Activated naive CD4-positive, alpha-beta T cell treated with anti-CD3 and anti-CD28 coated beads, Interleukin-2, amount 10 ng/mL, durations not matched to agents 7 days and 5 days (primary cell): Measurements from ENCODE around the gene NOTCH3.

Experiments used
- CTCF ChIA-PET: fragments of 350-600 bp; sonication (Branson Sonifier 250); formaldehyde crosslinking; loops from one replicate; lab custom pipeline; 2021; ENCODE audit warnings: antibody characterized with exemption; lab: Charles Lee
- DNase-seq: peaks from one replicate; pipeline ENCODE4 v3.0.0-alpha.2; 2020
- H3K27ac Mint-ChIP-seq: one replicate; pipeline ENCODE4 v1.8.0; 2021; ENCODE audit warnings: mild to moderate bottlenecking, moderate library complexity, mixed read lengths
- H3K27me3 Mint-ChIP-seq: one replicate; pipeline ENCODE4 v1.8.0; 2021; ENCODE audit warnings: mild to moderate bottlenecking, mixed read lengths
- H3K36me3 Mint-ChIP-seq: one replicate; pipeline ENCODE4 v1.8.0; 2021; ENCODE audit warnings: mixed read lengths
- H3K4me1 Mint-ChIP-seq: one replicate; pipeline ENCODE4 v1.8.0; 2021; ENCODE audit warnings: mixed read lengths
- H3K4me3 Mint-ChIP-seq: one replicate; pipeline ENCODE4 v1.8.0; 2021; ENCODE audit warnings: mild to moderate bottlenecking, moderate library complexity, mixed read lengths
- H3K9me3 Mint-ChIP-seq: one replicate; pipeline ENCODE4 v1.8.0; 2021; ENCODE audit warnings: mixed read lengths

NOTCH3 gene

DNA sequence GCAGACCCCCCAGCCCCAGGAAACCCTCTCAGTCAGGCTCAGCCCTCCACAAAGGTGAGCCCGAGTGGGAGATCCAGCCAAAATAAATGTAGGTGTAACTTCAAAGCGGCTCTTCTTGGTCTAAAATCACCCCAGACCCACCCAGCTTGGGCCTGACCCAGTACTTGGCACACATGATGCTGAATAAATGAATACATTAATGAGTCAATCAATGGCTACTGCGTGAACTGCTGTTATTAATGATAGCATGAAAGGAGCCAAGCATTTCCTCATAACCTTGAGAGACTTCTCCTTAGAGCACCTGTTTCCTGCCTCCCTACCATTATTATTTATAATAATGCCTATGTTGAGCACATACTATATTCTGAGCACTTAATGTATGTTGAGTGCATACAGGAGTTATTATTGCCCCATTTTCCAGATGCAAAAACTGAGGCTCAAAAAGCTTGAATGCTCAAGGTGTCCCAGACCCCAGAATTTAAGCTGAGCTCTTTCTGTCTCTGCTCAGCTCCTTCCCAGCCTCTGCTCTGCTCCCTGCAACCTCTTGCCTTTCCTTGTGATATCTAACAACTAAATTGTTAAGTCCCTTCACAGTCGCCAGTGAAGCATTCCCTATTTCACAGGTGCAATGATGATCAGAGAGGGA, 4.3 kb downstream of the NOTCH3 start:
- CTCF ChIA-PET, result no interaction called here
- no peak overlapping the region for H3K4me3 Mint-ChIP-seq
- H3K27ac Mint-ChIP-seq, result no peak overlapping the region
- H3K9me3 Mint-ChIP-seq, result no peaks in the 10 kb centered on the region
- peaks cover 10% of the 10 kb centered on the region for H3K4me1 Mint-ChIP-seq
- DNase-seq, result no peak
- H3K36me3 Mint-ChIP-seq, result no peaks in the 10 kb centered on the region
- peaks cover 76% of the 10 kb centered on the region for H3K27me3 Mint-ChIP-seq

DNA sequence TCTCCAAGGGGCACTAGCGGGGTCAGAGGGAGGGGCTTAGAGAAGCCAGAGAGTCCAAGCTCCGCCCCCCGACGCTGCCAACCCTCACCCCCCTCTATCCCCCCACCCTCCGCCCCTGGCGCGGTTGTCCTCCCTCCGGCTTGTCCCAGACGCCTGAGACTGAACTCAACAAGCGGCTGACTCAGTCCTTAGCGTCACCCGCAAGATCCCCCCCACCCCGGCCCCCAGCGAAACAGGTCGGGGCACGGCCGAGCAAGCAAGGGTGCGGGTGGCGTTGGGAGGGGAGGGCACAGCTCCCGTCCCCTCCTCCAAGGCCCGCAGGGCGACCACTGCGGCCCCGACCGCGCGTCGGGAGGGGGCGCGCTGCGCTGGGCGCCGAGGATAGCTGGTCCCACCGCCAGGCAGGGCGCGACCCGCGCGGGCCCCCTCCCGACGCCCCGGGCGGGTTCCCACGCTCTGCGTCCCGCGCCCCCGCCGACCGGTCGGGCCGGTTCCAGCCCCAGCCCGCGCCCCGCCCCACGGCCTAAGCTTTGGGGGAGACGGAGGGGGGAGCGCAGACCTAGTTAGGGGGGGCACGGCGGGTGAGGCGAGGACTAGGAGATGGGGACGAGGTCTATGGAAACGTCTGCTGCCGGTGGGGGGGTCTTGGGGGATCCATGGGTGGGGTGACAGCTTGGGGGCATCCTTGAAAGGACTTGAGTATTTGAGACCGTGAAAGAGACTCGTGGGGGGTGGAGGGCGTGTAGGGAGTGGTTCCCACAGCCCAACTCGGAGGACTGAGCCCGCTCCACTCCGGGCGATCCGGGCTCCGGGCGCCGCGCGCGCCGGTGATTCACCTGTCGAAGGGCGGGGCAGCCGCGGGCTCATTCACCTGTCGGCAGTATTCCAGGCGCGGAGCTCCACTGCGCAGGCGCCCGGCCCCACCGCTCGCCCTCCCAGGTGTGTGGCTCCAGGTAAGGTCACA, 5.1 kb downstream of the NOTCH3 start:
- Mint-ChIP-seq H3K27ac (no peak overlapping the region), H3K36me3 (no peaks in the 10 kb centered on the region), H3K4me1 (peaks cover 7% of the 10 kb centered on the region), H3K27me3 (peaks cover 70% of the 10 kb centered on the region), H3K4me3 (no peak overlapping the region), H3K9me3 (no peaks in the 10 kb centered on the region)
- CTCF ChIA-PET, result no interaction called here
- no peak for DNase-seq

DNA sequence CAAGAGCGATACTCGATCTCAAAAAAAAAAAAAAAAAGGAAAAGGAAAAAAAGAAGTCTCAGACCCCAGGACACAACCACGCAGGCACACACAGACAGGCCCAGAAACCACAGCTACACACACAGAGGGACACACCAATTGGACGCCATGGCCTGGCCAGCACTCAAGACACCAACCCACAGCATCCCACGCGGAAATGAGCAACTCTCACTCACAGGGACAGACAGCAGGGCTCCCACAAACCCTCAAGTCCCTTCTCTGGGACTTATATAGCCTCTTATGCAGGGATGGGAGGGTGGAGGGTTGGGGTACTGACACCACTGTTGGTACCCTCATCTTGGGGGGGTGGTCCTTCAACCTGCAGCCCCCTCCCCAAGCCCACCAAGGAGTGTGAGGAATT, 5.9 kb downstream of the NOTCH3 start:
- Mint-ChIP-seq H3K4me3 (no peak overlapping the region), H3K27me3 (peaks cover 64% of the 10 kb centered on the region), H3K9me3 (no peaks in the 10 kb centered on the region), H3K36me3 (no peaks in the 10 kb centered on the region), H3K4me1 (peaks cover 7% of the 10 kb centered on the region), H3K27ac (no peak overlapping the region)
- DNase-seq, result no peak
- CTCF ChIA-PET, result interaction anchor here (0.6 kb wide), 1 partner anchor 10 kb away, joined by 3 read pairs; no protein-coding TSS in a partner anchor

DNA sequence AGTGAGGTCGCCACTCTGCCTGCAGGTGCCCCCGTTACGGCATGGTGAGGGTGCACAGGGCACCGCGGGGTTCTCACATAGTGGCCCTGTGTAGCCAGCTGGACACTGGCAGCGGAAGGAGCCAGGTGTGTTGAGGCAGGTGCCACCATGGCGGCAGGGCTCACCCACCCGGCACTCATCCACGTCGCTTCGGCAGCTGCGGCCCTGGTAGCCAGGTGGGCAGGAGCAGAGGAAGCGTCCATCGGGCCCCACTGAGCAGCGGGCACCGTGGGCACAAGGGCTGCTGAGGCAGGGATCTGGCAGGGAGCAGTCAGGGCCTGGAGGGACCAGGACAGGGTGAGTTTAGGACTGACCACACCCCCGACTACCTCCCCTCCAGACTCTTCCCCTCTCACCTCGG, 8.8 kb downstream of the NOTCH3 start:
- H3K4me1 Mint-ChIP-seq, result peaks cover 2% of the 10 kb centered on the region
- CTCF ChIA-PET, result no interaction called here
- no peaks in the 10 kb centered on the region for H3K36me3 Mint-ChIP-seq
- H3K27ac Mint-ChIP-seq, result no peak overlapping the region
- H3K4me3 Mint-ChIP-seq, result no peak overlapping the region
- H3K9me3 Mint-ChIP-seq, result peaks cover 3% of the 10 kb centered on the region
- DNase-seq, result no peak
- H3K27me3 Mint-ChIP-seq, result peaks cover 38% of the 10 kb centered on the region

DNA sequence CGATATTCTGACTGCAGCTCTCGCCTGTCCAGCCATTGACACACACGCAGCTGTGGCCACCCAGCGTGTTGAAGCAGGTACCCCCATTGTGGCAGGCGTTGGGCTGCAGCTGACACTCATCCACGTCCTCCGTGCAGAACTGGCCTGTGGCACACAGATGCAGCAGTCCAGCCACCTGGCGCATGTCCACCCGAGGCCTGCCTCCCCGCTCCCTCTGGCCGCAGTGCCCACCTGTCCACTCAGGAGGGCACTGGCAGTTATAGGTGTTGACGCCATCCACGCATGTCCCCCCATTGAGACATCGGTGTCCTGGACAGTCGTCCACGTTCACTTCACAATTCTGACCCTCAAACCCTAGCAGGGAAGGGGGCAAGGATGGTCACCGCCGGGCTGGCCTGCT, 9.3 kb downstream of the NOTCH3 start:
- H3K27ac Mint-ChIP-seq, result no peak overlapping the region
- no peaks in the 10 kb centered on the region for H3K36me3 Mint-ChIP-seq
- no peak overlapping the region for H3K4me3 Mint-ChIP-seq
- CTCF ChIA-PET, result no interaction called here
- H3K4me1 Mint-ChIP-seq, result peaks cover 2% of the 10 kb centered on the region
- peaks cover 3% of the 10 kb centered on the region for H3K9me3 Mint-ChIP-seq
- no peak for DNase-seq
- peaks cover 33% of the 10 kb centered on the region for H3K27me3 Mint-ChIP-seq

DNA sequence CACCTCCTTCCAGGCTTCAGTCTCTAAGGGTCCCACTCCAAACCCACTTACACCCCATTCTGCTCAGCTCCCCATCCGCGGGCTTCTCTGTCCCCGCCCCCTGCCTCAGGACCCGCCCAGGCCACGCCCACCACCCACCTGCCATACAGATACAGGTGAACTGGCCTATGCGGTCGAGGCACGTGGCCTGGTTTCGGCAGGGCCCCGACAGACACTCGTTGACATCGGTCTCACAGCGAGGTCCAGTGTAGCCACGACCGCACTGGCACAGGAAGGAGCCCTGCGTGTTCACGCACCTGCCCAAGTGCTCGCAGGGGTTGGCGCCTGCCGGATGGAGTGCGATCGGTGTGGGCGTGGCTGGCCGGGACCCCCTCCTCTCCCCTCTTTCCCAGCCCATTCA, 11.9 kb downstream of the NOTCH3 start:
- DNase-seq, result no peak
- CTCF ChIA-PET, result no interaction called here
- no peak overlapping the region for H3K4me3 Mint-ChIP-seq
- peaks cover 7% of the 10 kb centered on the region for H3K27me3 Mint-ChIP-seq
- no peaks in the 10 kb centered on the region for H3K36me3 Mint-ChIP-seq
- no peak overlapping the region for H3K27ac Mint-ChIP-seq
- H3K9me3 Mint-ChIP-seq, result peaks cover 3% of the 10 kb centered on the region
- no peaks in the 10 kb centered on the region for H3K4me1 Mint-ChIP-seq

DNA sequence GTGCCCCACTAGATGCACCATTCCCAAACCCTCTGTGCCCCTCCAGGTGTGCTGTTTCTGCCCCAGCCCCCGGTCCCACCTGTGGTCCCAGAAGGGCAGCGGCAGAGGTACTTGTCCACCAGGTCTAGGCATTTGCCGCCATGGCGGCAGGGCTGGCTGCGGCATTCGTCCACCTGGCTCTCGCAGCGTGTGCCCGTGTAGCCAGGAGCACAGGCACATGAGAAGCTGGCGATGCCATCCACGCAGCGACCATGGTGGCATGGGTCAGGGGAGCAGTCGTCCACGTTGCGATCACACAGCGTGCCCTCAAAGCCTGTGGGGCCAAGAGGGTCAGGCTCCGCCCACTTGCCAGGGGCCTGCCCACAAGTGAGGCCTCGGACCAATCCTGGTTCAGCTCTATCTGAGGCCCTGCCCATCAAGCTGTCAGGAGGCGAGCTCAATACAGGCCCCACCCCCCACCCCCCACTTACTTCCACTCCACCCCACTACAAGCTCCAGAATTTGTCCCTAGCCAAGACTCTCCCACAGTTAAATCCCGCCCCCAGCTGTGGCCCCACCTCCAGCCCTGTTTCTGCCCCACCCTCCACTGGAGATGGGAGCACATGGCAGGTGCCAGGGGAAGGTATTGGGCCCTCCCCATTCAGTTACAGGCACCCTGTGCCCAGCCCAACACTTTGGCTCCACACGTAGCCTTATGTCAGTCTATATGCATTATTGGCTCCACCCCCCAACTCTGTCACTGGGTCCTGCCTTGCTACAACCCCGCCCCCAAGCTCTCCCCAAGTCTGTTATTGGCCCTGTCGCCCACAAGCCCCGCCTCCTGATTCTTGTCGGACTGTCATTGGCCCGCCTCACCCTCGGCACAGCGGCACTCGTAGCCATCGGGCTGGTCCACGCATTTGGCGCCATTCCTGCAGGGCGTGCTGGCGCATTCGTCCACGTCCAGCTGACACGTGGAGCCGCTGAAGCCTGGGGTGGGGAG, 13.5 kb downstream of the NOTCH3 start:
- H3K36me3 Mint-ChIP-seq, result no peaks in the 10 kb centered on the region
- peaks cover 3% of the 10 kb centered on the region for H3K9me3 Mint-ChIP-seq
- H3K4me1 Mint-ChIP-seq, result no peaks in the 10 kb centered on the region
- H3K27me3 Mint-ChIP-seq, result peaks cover 2% of the 10 kb centered on the region
- CTCF ChIA-PET, result interaction anchor here (0.6 kb wide), 1 partner anchor 63 kb away, joined by 3 read pairs; no protein-coding TSS in a partner anchor
- no peak for DNase-seq
- no peak overlapping the region for H3K4me3 Mint-ChIP-seq
- no peak overlapping the region for H3K27ac Mint-ChIP-seq

DNA sequence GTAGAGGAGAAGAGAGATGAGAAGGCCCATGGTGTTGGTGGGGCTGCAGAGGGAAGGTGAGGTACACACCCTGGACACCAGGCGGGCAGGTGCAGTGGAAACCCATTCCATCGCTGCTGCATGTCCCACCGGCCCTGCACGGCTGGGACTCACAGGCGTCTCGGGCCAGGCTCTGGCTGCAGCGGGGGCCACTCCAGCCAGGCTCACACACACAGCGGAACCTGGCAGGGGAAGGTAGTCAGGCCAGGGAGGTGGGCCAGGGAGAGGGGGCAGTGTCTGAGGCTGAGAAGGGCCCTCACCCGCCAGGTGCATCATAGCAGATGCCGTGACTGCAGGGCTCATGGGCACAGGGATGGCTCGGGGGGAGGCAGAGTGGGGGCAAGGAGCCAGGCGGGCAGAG, 15.6 kb downstream of the NOTCH3 start:
- Mint-ChIP-seq H3K4me3 (no peak overlapping the region), H3K27ac (no peak overlapping the region), H3K9me3 (peaks cover 3% of the 10 kb centered on the region), H3K4me1 (no peaks in the 10 kb centered on the region), H3K27me3 (peaks cover under 1% of the 10 kb centered on the region), H3K36me3 (no peaks in the 10 kb centered on the region)
- CTCF ChIA-PET, result no interaction called here
- DNase-seq, result no peak

DNA sequence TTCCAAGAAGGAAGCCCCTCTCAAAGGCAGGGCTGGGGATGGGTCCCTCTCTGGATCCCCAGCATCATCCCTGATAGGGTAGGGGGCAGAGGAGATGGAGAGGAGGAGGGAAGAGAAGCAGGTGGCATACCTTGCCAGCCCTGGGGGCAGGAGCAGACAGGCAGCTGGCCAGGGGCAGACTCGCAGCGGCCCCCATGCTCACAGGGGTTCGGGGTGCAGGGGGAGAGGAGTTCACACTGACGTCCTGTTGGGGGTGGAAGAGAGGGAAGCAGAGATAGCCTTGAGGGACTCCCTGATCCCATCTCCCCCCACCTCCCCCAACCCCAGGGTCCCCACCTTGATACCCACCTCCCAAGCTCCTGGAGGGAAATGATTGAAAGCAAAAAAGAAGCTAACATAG, 16.0 kb downstream of the NOTCH3 start:
- Mint-ChIP-seq H3K27me3 (peaks cover 4% of the 10 kb centered on the region), H3K27ac (no peak overlapping the region), H3K4me1 (no peaks in the 10 kb centered on the region), H3K4me3 (no peak overlapping the region), H3K36me3 (no peaks in the 10 kb centered on the region), H3K9me3 (peaks cover 3% of the 10 kb centered on the region)
- DNase-seq, result no peak
- CTCF ChIA-PET, result no interaction called here

DNA sequence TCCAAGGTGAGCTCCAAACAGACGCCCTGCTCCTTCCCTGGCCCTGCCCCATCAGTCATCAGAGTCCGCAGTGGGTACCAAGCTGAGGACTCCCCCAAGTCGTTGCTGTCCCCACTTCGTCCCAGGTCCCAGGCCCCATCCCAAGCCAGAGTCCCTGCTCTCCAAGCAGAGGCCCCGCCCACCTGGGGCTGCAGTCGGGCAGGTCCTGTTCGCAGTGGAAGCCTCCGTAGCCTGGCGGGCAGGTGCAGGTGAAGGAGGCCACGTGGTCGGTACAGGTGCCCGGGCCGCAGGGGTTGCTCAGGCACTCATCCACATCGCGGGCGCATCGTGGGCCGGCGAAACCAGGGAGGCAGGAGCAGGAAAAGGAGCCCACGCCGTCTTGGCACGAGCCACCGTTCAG, 19.4 kb downstream of the NOTCH3 start:
- H3K9me3 Mint-ChIP-seq, result no peaks in the 10 kb centered on the region
- H3K27me3 Mint-ChIP-seq, result peaks cover 26% of the 10 kb centered on the region
- H3K4me3 Mint-ChIP-seq, result no peak overlapping the region
- CTCF ChIA-PET, result interaction anchor here (1.7 kb wide), 1 partner anchor 238 kb away, joined by 3 read pairs; no protein-coding TSS in a partner anchor
- no peak for DNase-seq
- H3K36me3 Mint-ChIP-seq, result no peaks in the 10 kb centered on the region
- no peak overlapping the region for H3K27ac Mint-ChIP-seq
- H3K4me1 Mint-ChIP-seq, result peaks cover 6% of the 10 kb centered on the region

DNA sequence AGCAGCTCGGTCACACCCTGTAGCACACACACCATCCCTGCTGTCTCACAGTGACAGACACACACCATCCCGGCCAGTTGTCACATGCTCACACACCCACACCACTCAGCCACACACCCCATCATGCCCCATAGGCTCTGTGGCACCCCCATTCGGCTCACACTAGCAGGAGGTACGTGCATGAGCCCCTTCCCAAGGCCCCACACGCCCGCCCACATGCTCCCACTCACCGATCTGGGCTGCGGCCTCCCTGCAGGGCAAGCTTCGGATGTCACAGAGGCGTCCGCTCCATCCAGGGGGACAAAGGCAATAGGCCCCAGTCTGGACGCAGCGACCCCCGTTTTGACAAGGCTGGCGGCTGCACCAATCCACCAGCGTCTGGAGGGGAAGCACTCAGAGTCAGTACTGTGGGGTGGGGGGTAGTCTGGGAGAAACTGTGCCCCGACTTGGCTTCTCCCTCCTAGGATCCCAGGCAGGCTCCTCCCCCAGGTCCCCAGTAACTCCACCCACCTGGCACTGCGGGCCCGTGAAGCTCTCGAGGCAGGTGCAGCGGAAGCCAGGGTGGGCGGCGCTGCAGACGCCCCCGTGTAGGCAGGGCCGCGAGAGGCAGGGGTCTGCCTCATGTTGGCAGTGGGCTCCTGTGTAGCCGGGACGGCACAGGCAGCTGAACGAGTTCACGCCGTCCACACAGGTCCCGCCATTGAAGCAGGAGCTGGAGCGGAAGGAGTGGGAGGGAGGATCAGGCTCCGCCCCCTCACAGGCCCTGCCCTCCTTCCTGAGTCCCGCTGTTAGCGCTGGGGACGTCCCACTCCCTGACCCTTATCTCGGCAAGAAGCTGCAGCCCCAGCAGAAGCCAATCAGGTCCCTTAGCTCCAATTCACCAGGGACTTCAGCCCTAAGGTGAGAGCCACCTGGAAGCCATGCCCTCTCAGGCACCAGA, 20.1 kb downstream of the NOTCH3 start:
- DNase-seq, result no peak
- H3K27me3 Mint-ChIP-seq, result peaks cover 30% of the 10 kb centered on the region
- H3K4me1 Mint-ChIP-seq, result peaks cover 6% of the 10 kb centered on the region
- no peaks in the 10 kb centered on the region for H3K9me3 Mint-ChIP-seq
- CTCF ChIA-PET, result interaction anchor here (1.7 kb wide), 1 partner anchor 239 kb away, joined by 3 read pairs; no protein-coding TSS in a partner anchor
- no peaks in the 10 kb centered on the region for H3K36me3 Mint-ChIP-seq
- no peak overlapping the region for H3K27ac Mint-ChIP-seq
- H3K4me3 Mint-ChIP-seq, result no peak overlapping the region

DNA sequence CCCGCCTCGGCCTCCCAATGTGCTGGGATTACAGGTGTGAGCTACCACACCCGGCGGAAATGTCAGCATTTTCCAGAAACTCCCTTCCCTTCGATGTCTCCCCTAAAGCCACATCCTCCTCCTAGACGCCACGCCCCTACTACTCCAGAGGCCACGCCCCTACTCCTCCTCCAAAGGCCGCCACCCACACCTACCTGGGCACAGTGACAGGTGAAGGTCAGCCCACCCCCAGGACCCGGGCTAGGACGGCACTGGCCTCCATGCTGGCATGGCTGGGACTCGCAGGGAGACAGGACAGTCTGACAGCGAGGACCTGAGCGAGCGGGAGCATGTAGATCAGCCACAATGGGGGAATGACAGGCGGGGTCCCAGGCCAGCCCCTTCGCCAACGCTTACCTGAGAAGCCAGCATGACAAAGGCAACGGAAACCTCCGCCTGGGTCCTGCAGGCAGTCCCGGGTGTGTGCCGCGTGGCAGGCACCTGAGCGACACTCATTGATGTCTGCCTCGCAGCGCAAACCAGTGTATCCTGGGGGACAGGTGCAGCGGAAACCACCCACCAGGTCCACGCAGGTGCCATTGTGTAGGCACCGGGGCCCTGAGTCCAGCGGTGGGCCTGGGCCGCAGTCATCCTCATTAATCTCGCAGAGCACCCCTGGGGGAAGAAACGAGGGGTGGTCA, 22.0 kb downstream of the NOTCH3 start:
- Mint-ChIP-seq H3K36me3 (no peaks in the 10 kb centered on the region), H3K27ac (no peak overlapping the region), H3K4me3 (peak overlapping the region; percentile 26), H3K27me3 (peaks cover 32% of the 10 kb centered on the region), H3K9me3 (no peaks in the 10 kb centered on the region), H3K4me1 (peaks cover 6% of the 10 kb centered on the region)
- DNase-seq, result no peak
- CTCF ChIA-PET, result no interaction called here
